IgD-negative memory B cell (primary cell): Measurements from ENCODE around the gene IFT27. TPM values are rescaled to one million over a fixed set of nuclear protein-coding genes. Genes with fewer than 3 reads are reported as not detected.
A peak's percentile ranks its signal among the peaks of the same experiment; 100 is the strongest.
"Not testable (repeated sequence)": the region's sequence is repeated elsewhere in the genome, so short reads cannot be mapped to it uniquely, and the experiment has no call there.

Experiments used
- H3K27ac Mint-ChIP-seq, 3 donors: one replicate each; pipeline ENCODE4 v1.8.0; 2020 to 2022; ENCODE audit warnings: mild to moderate bottlenecking in 3 of 3, mixed read lengths in 3 of 3, moderate library complexity in 1 of 3
- H3K27me3 Mint-ChIP-seq: one replicate; pipeline ENCODE4 v1.8.0; 2021; ENCODE audit warnings: mixed read lengths
- H3K36me3 Mint-ChIP-seq: one replicate; pipeline ENCODE4 v1.8.0; 2020; ENCODE audit warnings: mild to moderate bottlenecking, mixed read lengths
- H3K4me1 Mint-ChIP-seq, 3 donors: one replicate each; pipeline ENCODE4 v1.8.0; 2020 to 2022; ENCODE audit warnings: mixed read lengths in 3 of 3, mild to moderate bottlenecking in 1 of 3
- H3K4me3 Mint-ChIP-seq, 4 donors: one replicate each; pipeline ENCODE4 v1.8.0; 2020 to 2022; ENCODE audit warnings: mild to moderate bottlenecking in 4 of 4, mixed read lengths in 4 of 4, moderate library complexity in 3 of 4
- H3K9me3 Mint-ChIP-seq, 3 donors: one replicate each; pipeline ENCODE4 v1.8.0; 2020 to 2021; ENCODE audit warnings: mixed read lengths in 3 of 3, mild to moderate bottlenecking in 1 of 3
- polyA plus RNA-seq: library from polyadenylated mRNA; unstranded; fragments of 300-500 nt; fragmentation: Illumina TruSeq; gene quantifications from one replicate; pipeline ENCODE4 v1.2.3, GENCODE V29; 2021

The IFT27 gene
- polyA plus RNA-seq, 1 donor from 2014 or later = 12.4 TPM

- H3K27ac Mint-ChIP-seq = no peak overlapping the region
- no peak overlapping the region for H3K4me3 Mint-ChIP-seq
- no peaks in the 10 kb centered on the region for H3K27me3 Mint-ChIP-seq
- H3K9me3 Mint-ChIP-seq = peaks cover 0 to 4% (median 0%) of the 10 kb centered on the region in 3 donors
- H3K36me3 Mint-ChIP-seq = peaks cover 9% of the 10 kb centered on the region
- H3K4me1 Mint-ChIP-seq = peaks cover 0 to 5% (median 0%) of the 10 kb centered on the region in 3 donors
These were observed 11.9 kb downstream of the IFT27 start for GRCh38 chr22:36764060-36764459.

- Mint-ChIP-seq H3K27ac (no peak overlapping the region), H3K4me3 (no peak overlapping the region), H3K4me1 (peaks cover 0 to 4% (median 0%) of the 10 kb centered on the region in 3 donors), H3K36me3 (peaks cover 9% of the 10 kb centered on the region), H3K27me3 (no peaks in the 10 kb centered on the region), H3K9me3 (peaks cover 0 to 4% (median 0%) of the 10 kb centered on the region in 3 donors)
These were observed 12.3 kb downstream of the IFT27 start for GRCh38 chr22:36763576-36763975.

DNA sequence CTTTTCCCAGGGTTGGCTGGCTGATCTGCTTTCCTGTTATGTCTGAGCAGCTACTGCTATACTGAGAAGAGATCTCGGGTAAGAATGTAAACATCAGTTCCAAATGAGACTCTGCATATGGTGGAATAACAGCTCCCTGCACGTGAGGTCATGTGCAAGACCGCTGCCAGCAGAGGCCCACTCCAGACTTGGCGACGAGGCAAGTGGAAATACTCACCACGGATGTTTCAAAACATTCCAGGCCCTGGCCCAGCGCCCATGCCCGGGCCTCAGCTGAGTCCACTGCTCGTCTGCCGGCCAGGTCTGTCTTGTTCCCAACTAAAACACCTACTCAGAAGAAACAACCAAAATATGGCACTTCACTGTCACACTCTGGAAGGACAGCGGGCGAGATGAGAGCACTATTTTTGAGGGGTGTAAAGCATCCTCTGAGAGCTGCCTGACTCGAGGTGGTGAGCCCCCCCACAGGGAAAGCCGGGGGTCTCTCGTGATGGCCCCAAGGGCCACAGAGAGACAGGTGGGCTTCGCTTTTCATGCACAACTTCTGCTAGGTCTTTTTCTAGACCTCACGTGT is 13.1 kb downstream of the IFT27 start:
- peaks cover 0 to 4% (median 0%) of the 10 kb centered on the region in 3 donors for H3K4me1 Mint-ChIP-seq
- no peak overlapping the region for H3K4me3 Mint-ChIP-seq
- H3K27ac Mint-ChIP-seq = no peak overlapping the region
- peaks cover 0 to 4% (median 0%) of the 10 kb centered on the region in 3 donors for H3K9me3 Mint-ChIP-seq
- no peaks in the 10 kb centered on the region for H3K27me3 Mint-ChIP-seq
- peaks cover 9% of the 10 kb centered on the region for H3K36me3 Mint-ChIP-seq

DNA sequence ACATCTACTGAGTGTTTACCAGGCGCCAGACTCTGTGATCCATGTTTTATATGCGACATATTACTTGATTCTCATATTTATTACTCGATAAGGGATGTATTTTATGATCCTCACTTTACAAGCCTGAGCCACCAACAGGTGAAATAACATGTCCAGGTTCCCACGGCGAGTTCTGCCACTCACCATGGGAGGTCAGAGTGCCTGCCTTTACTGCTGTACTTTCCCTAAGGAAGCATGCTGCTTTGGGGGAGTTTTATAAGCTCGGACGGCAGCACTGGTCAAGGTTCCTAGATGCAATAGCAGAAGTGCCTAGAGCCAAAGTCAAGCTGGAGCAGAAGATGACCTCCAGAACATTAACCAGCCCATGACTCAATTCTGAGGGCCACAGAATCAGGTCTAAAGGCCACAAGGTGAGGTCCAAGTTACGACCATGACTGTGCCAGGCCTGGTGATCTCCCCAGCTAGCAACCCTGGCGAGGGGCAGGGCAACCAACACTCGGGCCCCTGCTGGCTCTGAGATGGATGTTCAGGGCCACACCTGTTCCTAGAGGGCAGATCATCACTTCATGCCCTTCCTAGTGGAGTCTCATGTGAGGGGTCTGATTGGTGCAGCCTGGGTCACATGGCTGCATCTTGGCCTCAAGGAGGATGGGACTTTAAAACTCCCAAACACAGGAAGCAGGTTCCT is 14.2 kb downstream of the IFT27 start:
- H3K4me3 Mint-ChIP-seq = peak overlapping the region in 1 of 4 donors; percentile 12
- H3K27me3 Mint-ChIP-seq = no peaks in the 10 kb centered on the region
- H3K36me3 Mint-ChIP-seq = peaks cover 8% of the 10 kb centered on the region
- peaks cover 0 to 4% (median 0%) of the 10 kb centered on the region in 3 donors for H3K9me3 Mint-ChIP-seq
- no peak overlapping the region for H3K27ac Mint-ChIP-seq
- peaks cover 0 to 4% (median 2%) of the 10 kb centered on the region in 3 donors for H3K4me1 Mint-ChIP-seq

GRCh38 chr22:36760786-36761185 is 15.1 kb downstream of the IFT27 start:
- Mint-ChIP-seq H3K4me1 (peaks cover 0 to 4% (median 2%) of the 10 kb centered on the region in 3 donors), H3K36me3 (peaks cover 7% of the 10 kb centered on the region), H3K9me3 (peaks cover 0 to 4% (median 0%) of the 10 kb centered on the region in 3 donors), H3K4me3 (no peak overlapping the region), H3K27me3 (no peaks in the 10 kb centered on the region), H3K27ac (no peak overlapping the region)

DNA sequence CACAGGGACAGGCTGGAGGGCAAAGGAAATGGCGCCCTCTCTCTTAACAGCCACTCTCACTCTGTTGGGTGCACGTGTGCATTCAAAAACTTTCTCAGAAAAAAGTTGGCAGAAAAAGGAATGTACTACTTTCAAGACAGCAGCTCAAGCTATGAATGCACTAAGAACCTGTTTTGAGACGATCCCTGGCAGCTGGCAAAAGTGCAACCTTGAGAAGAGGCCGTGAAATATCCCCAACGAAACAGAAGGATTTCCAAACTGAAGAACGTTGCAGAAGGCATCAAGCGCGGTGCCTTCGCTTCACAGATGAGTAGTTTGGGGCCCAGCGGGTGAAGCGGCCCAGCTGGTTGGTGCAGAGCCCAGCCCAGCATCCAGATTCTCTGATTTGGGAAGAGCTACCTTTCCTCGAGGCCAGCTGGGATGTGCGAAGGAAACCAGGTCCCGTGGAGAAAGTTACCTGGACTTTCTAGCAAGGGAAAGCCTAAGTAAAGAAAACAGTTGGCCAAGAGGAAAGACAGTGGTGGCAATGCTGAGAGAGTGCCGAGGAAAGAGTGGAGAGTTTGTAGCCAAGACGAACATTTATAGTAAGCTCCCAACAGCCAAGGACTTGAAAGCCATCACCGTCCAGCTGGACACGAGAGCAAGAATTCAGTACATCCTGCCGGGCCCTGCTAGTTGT is 16.3 kb downstream of the IFT27 start:
- peaks cover 6% of the 10 kb centered on the region for H3K27me3 Mint-ChIP-seq
- no peak overlapping the region for H3K27ac Mint-ChIP-seq
- peaks cover 0 to 6% (median 0%) of the 10 kb centered on the region in 3 donors for H3K9me3 Mint-ChIP-seq
- peaks cover 0 to 5% (median 2%) of the 10 kb centered on the region in 3 donors for H3K4me1 Mint-ChIP-seq
- no peak overlapping the region for H3K4me3 Mint-ChIP-seq
- peaks cover 7% of the 10 kb centered on the region for H3K36me3 Mint-ChIP-seq

DNA sequence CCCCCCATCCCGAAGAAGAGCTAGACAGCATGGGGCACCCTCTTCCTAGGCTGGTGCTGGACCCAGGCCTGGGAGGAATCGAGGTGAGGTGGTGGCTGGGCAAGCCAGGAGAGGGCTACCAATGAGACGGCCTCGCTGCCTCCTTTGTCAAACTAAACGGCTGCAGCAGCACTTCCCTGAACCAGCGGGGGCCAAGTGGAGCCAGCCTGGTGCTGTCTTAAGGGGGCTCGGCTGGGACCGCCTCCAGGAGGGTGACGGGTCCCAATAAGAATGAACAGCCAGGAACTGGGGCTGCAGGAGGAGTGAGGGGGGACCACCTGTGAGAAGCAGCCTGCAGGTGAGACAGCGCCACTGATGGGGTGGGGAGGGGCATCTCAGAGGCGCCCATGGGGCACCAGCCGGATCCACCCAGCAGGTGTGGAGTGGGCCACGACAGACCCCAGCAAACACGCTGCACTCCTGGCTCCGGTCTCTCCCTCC is 17.1 kb downstream of the IFT27 start:
- peaks cover 7% of the 10 kb centered on the region for H3K36me3 Mint-ChIP-seq
- H3K4me1 Mint-ChIP-seq = peaks cover 0 to 3% (median 2%) of the 10 kb centered on the region in 3 donors
- H3K4me3 Mint-ChIP-seq = no peak overlapping the region
- no peak overlapping the region for H3K27ac Mint-ChIP-seq
- H3K9me3 Mint-ChIP-seq = peaks cover 0 to 6% (median 0%) of the 10 kb centered on the region in 3 donors
- H3K27me3 Mint-ChIP-seq = peaks cover 7% of the 10 kb centered on the region

DNA sequence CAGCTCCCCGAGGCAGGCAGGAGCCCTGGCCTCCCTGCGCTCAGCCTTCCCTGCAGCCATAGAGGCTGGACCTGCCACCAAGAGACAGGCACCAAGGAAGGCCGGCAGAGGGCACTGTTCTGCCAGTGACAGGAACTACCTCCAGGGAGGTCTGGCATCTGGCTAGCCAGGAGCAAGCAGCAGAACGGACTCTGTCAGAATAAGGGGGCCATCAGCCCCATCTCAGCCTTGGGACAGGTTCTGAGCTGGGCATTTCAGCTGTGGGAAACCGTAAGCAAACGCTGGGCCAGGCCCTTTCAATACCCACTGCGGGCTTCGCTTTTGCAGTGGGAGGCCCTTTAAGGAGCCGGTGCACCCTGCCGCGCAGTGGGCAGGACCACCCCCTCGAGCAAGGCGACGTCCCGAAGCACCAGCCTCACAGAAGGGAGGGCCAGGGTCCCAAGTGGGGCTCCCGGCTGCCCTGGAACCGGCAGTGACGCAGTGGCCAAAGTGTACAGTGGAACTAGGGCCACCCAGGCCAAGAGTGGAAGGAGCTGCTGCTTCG is 18.2 kb downstream of the IFT27 start:
- Mint-ChIP-seq H3K27ac (no peak overlapping the region), H3K4me1 (peaks cover 0 to 3% (median 2%) of the 10 kb centered on the region in 3 donors), H3K27me3 (peaks cover 11% of the 10 kb centered on the region), H3K4me3 (no peak overlapping the region), H3K36me3 (peaks cover 5% of the 10 kb centered on the region), H3K9me3 (peaks cover 0 to 4% (median 0%) of the 10 kb centered on the region in 3 donors)

DNA sequence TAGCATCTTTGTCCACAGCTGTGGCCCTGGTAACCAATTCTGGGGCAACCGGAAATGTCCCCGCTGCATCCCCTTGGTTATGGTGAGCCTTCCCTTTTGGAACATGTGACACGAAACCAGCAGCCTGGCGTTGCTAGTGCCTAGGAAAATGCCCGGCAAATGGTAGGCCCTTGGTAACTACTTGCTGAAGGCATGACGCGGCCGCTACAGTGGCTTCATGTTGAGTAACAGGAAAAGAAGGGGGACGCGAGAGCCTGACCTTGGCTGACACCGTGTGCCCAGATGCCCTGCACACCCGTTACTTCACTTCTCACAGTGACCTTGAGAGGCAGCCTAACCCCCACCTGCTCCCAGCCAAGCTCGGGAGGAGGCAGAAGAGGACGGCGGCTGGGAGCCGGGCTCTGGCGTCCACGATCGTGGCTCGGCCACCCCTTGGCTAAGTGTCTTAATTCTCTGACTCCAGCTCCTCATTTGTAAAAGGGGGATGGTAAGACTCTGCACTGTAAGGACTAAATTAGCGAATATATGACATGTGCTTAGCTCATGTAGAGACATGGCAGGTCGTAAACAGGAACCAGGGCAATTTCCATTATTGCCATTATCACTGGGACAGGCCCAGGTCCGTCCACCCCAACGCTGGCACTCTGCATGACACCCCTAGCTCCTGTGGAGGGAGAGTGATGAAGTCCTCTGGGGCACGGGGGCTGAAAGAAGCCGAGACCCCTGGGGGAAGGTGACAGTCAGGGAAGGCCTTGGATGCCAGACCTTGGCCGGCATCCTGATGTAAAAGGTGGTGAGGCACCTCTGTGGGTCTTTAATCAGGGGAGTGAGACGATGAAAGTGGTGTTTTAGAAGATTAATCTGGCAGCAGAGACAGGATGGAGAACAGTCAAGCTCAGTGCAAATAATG is 18.9 kb downstream of the IFT27 start:
- Mint-ChIP-seq H3K4me3 (no peak overlapping the region), H3K36me3 (peaks cover 3% of the 10 kb centered on the region), H3K9me3 (peaks cover 0 to 2% (median 0%) of the 10 kb centered on the region in 3 donors), H3K27me3 (peaks cover 11% of the 10 kb centered on the region), H3K4me1 (peaks cover 0 to 2% (median 2%) of the 10 kb centered on the region in 3 donors), H3K27ac (no peak overlapping the region)

GRCh38 chr22:36756031-36756430 is 19.9 kb downstream of the IFT27 start:
- peak overlapping the region in 1 of 3 donors; percentile 86 for H3K27ac Mint-ChIP-seq
- H3K9me3 Mint-ChIP-seq = peaks cover 0 to 2% (median 0%) of the 10 kb centered on the region in 3 donors
- no peak overlapping the region for H3K4me3 Mint-ChIP-seq
- H3K36me3 Mint-ChIP-seq = peaks cover 1% of the 10 kb centered on the region
- peaks cover 0 to 2% (median 2%) of the 10 kb centered on the region in 3 donors for H3K4me1 Mint-ChIP-seq
- peaks cover 11% of the 10 kb centered on the region for H3K27me3 Mint-ChIP-seq

GRCh38 chr22:36755316-36755715 is 20.6 kb downstream of the IFT27 start:
- no peak overlapping the region for H3K4me3 Mint-ChIP-seq
- H3K36me3 Mint-ChIP-seq = no peaks in the 10 kb centered on the region
- H3K27me3 Mint-ChIP-seq = peaks cover 11% of the 10 kb centered on the region
- peak overlapping the region in 1 of 3 donors; percentile 86 for H3K27ac Mint-ChIP-seq
- peaks cover 0 to 2% (median 2%) of the 10 kb centered on the region in 3 donors for H3K4me1 Mint-ChIP-seq
- peaks cover 0 to 2% (median 0%) of the 10 kb centered on the region in 3 donors for H3K9me3 Mint-ChIP-seq

DNA sequence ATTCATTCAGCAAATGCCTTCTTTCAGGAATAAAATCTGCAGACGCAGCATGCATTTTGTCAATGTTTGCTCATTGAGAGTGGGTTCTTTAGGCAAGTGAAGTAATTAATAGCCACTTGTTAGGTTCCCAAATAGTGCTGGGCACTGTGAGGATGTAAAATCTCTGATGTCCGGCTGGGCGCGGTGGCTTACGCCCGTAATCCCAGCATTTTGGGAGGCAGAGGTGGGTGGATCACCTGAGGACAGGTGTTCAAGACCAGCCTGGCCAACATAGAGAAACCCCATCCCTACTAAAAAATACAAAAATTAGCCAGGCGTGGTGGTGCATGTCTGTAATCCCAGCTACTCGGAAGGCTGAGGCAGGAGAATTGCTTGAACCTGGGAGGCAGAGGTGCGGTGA is 21.0 kb downstream of the IFT27 start:
- H3K27ac Mint-ChIP-seq, H3K36me3 Mint-ChIP-seq, H3K4me3 Mint-ChIP-seq, H3K4me1 Mint-ChIP-seq, H3K9me3 Mint-ChIP-seq: not testable (repeated sequence)
- peaks cover 11% of the 10 kb centered on the region for H3K27me3 Mint-ChIP-seq

- peaks cover 0 to 2% (median 2%) of the 10 kb centered on the region in 3 donors for H3K4me1 Mint-ChIP-seq
- peaks cover 0 to 2% (median 0%) of the 10 kb centered on the region in 3 donors for H3K9me3 Mint-ChIP-seq
- H3K4me3 Mint-ChIP-seq = no peak overlapping the region
- no peak overlapping the region for H3K27ac Mint-ChIP-seq
- H3K27me3 Mint-ChIP-seq = peaks cover 11% of the 10 kb centered on the region
- H3K36me3 Mint-ChIP-seq = no peaks in the 10 kb centered on the region
These were observed 22.0 kb downstream of the IFT27 start for GRCh38 chr22:36753916-36754315.
